Fibroblast of skin of back (primary cell): ENCODE measurements around the gene ASPN.

Source experiments
- DNase-seq: peaks from one replicate; pipeline ENCODE4 v3.0.0-alpha.2; 2013

Gene ASPN

DNA sequence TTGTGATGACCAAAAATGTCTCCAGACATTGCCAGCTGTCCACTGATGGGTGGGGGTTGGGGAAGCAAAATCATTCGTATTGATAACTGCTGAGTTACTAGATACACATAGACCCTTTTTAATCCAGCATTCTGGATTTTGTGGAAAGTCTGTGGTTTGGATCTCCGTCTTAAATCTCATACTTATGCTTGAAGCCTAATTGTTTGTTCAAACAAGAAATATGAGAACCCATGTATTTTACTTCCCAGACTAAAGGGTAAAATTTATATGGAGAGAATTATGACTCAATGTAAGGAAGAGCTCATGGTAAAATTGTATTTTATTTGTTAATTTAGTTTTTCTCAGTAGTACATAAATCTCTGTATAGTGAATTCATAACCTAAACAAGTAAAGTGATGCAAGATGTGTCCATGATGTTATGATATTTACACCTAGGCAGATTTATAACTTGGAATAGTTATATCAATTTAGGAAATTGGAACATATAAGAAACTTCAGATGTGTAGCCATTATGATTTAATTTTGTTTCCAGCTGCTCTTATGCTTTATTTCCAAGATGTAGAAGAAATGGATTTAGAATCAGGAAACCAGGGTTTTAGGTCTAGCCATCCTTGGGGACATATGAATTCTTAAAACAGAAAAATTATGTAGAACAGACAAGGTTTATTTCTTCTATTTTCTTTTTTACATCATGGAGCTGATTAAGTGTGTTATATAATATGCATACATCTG is 73.4 kb downstream of the ASPN start:
- no peak for DNase-seq

DNA sequence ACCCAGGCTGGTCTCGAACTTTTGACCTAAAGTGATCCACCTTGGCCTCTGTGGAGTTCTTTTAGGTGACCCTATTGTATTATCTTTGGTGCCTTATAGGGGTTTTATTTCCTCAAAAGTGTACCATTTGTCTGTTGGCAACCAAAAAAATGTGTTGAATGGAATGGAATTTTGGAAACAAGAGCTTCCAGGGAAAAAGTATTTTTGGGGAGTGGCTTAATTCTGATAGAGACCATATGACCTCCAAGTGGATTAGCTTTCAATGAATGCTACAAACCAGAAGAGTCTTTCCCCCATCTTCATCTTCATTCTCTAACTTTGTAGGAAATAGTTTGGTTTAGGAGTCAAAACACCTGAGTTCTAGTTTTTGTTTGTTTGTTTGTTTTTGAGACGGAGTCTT is 74.5 kb downstream of the ASPN start:
- DNase-seq, result no peak

DNA sequence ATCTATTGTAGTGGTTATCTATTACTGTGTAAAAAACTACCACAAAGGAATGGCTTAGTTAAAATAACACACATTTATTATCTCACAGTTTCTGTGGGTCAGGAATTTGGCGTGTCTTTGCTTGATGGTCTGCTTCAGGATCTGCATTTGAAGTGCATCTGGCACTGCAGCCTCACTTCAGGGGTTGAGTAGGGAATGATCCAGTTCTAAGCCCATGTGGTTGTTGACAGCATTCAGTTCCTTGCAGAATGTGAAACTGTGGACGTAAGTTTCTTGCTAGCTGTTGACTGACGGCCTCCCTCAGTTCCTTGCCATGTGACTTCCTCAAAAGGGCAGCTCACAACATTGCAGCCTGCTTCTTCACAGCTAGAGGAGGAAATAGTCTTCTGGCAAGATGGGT is 75.8 kb downstream of the ASPN start:
- no peak for DNase-seq
